ENCODE results near the gene CDH3.

DNA sequence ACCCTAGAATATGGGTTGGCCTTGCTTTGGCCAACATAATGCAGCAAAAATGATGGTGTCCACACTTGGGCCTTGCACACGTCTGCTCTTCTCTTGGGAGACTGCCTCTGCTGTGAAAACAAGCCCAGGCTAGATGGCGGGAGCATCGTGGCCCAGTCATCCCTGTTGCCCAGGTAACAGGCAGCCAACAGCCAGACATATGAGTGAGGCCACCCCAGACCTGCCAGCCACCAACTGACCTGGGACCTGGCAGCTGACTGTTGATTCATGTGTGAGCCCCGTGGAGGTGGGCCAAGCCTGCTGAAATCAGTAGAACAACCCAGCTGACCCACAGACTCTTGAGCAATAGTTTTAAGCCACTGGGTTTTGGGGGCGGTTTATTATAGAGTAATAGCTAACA lies 39.4 kb upstream of the CDH3 start:
- TF ChIP-seq, protein P1, sequence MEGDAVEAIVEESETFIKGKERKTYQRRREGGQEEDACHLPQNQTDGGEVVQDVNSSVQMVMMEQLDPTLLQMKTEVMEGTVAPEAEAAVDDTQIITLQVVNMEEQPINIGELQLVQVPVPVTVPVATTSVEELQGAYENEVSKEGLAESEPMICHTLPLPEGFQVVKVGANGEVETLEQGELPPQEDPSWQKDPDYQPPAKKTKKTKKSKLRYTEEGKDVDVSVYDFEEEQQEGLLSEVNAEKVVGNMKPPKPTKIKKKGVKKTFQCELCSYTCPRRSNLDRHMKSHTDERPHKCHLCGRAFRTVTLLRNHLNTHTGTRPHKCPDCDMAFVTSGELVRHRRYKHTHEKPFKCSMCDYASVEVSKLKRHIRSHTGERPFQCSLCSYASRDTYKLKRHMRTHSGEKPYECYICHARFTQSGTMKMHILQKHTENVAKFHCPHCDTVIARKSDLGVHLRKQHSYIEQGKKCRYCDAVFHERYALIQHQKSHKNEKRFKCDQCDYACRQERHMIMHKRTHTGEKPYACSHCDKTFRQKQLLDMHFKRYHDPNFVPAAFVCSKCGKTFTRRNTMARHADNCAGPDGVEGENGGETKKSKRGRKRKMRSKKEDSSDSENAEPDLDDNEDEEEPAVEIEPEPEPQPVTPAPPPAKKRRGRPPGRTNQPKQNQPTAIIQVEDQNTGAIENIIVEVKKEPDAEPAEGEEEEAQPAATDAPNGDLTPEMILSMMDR (IDR thresholded peaks at IDR 0.05; ENCODE audit: low read length) = no peak
- TF ChIP-seq EZH2phosphoT487 (IDR thresholded peaks at IDR 0.05; ENCODE audit: low read length) (no peak), EZH2 (optimal IDR thresholded peaks at IDR 0.05; ENCODE audit: low read depth, low read length) (no peak)

All from MM.1S (cell line).